NOMO-1 (cell line): Measurements from ENCODE around the gene CSF1.

ENCODE experiments used
- DNase-seq, 2 experiments: peaks; one replicate each; lab custom pipeline; 2025; ENCODE audit not compliant: unreplicated experiment in 2 of 2; lab: John Stamatoyannopoulos, UW

The CSF1 gene

DNA sequence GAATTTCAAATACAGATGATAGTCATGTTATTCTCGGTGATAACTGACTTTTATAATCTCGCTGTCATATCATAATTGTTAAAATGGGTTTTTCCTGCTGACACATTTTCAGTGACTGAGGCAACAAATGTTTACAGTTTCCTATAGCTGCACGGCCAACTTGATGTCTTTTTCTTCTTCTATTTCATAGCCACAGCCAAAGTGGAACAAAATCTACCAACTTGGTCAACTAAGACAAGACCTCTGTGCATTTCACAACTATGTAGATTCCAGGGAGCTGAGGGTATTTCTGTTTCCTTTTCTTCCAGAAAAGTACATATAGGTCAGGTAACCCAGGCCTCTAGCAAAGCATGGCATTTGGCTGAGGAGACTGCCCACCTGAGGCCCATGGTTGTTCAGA, 63.5 kb downstream of the CSF1 start:
- DNase-seq = no peak

DNA sequence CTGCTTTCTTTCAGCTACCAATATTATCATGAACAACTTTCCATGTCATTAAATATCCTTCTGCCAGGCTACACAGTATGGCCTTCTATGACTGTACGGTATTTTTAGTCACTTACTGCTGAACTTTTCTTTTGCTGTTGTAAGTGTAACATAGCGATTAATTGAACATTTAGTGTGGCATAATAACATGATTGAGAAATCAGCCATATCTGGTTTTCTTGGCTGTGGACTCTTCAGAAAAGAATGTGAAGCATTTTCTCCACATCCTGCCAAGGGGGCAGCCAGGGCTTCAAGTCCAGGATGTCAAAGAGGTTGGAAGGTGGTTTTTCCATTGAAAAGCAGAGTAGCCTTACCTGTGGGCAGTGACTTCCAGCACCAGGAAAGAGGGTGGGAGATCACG, 65.1 kb downstream of the CSF1 start:
- no peak for DNase-seq

DNA sequence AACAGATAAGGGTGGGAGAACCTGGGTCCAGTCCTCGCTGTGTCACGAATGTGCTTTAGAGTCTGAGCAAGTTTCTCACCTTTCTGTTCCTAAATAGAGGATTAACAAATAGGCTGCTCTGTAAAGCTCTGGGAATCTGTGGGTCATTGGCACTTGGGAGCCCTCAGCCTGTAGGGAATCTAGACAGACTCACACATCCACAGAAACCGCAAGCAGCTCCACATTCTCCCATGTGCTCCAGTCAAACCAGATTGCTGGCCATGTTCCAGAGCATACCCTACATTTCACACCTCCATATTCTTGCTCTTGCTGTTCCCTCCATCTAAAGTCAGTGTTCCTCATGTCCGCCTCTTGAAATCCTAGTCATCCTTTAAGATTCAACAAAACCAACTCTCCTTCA, 66.1 kb downstream of the CSF1 start:
- no peak for DNase-seq

DNA sequence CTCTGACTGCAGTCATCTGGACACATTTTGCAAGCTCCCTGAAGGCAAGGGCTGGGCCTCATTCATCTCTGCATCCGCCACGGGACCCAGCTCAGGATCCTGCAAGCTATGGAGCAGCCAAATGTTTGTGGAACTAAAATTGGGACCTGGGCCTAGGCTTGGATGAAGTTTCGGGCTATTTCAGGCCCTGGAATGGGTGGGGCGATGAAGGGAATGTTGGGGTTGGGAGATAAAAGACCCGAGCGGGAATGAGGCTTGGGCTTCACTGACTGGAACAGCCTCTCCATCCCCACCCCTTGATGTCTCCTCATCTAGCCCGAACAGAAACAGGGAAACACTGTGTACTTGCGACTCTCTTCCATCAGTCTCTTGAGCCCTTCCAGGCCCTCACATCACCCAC, 66.6 kb downstream of the CSF1 start:
- DNase-seq = no peak

DNA sequence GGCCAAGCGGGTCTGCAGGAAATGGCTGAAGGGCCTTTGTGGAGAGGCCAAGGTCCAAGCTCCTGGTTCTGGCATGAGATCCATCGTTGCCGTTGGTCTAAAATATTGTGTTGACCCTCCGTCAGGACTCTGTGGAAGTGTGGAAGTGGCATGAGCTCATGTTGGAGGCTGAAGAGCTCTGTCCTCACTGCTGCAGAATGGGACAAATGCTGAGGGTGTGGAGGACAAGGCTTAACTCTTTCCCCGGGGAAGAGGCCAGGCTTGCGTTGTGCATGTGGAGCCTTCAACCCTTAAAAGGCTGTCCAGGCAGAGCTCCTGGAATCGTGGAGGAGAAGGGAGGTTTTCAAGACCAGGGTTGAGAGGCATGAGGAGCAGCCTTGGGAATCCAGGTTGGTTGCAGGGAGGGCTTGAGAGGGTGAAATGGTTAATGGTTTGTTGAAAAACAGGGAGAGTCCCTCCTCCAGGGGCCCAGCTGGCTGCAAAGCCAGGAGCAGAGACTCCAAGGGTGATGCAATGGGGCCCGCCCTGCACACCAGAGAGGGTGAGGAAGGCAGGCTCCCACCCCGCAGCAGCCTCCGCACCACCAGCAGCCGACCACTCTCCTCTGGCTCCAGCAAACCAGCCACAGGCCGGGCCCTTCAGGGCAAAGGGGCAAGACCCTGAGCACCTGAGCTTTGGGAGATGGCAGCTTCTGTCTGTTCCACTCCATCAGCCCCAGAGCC, 67.2 kb downstream of the CSF1 start:
- DNase-seq = no peak

DNA sequence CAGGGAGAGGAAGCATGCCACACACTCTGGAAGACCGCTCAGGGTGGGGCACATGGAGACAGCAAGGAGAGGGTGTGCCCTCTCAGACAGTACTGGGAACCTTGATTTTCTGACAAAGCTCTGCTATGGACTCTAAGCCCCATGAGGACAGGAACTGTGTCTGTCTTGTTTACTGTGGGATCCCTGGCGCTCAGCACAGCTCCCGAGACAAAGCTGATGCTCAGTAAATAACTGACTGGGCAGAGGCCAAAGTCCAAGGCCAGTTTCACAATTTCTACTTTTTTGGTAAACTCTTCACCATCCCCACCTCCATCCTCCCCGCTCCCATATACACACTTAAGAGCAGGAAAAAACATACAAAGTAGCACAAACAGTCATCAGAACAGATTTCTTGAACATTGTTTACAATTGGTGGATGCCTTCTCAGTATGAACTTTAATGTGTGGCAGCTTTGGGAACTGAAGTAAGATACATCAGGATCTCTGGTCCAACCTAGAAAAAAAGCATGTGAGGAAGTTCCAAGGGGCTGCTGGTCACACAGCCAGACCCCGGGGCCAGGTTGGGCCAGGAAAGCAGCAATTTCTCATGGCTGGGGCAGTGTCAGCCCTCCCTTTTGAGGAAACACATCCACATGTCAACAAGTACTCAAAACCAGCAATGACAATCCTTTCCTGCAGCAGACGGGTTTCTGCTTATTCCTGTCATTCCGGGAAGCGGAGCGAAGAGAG, 68.3 kb downstream of the CSF1 start:
- DNase-seq = no peak

DNA sequence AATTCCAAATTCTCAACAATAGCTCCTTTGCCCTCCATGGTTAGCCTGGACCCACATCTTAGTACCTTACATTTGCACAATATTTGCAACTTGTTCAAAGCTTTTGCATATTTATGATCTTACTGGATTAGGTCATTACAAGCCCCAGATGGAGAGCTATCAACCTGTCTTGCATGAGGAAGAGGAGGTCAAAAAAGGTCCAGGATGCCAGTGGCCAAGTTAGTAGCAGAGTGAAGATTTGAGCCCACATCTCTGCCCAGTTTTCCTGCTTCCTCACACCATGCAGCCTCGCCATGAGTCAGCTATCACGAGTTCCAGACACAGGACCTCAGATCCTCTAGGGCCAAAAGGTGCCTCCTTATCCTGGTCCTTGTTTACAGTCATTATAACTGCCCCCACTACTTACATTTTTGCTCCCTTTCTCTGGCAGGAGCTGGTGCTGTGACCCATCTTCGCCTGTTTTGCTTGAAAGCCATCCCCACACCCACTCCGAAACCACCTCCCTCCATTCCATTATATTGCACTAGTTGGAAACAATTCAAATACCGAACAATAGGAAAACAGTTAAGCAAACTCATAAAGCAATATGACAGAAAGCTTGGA, 68.9 kb downstream of the CSF1 start:
- DNase-seq = no peak
